Endothelial cell of umbilical vein (primary cell): Measurements from ENCODE around the gene FAM98B.

Experiments used
- CTCF ChIP-seq, 2 donors: IDR thresholded peaks; 1 replicate in 1 of 2; 2 replicates in 1 of 2; pipeline ENCODE4 v1.5.1; 2011; ENCODE audit warnings: low read length in 2 of 2, mild to moderate bottlenecking in 2 of 2, moderate library complexity in 2 of 2, control low read depth in 1 of 2, inconsistent platforms in 1 of 2, low read depth in 1 of 2; ENCODE audit not compliant: insufficient read depth in 1 of 2; ENCODE audit errors: extremely low read depth in 1 of 2
- EZH2 ChIP-seq: IDR thresholded peaks from 2 replicates; pipeline ENCODE4 v1.6.1; 2012; ENCODE audit warnings: borderline replicate concordance, low read depth, mild to moderate bottlenecking, moderate library complexity, low read length, inconsistent platforms; ENCODE audit not compliant: severe bottlenecking
- FOS ChIP-seq: IDR thresholded peaks from 2 replicates; pipeline ENCODE4 v1.6.1; 2011; ENCODE audit warnings: mild to moderate bottlenecking, low read length, moderate library complexity, borderline replicate concordance; ENCODE audit not compliant: insufficient read depth
- JUN ChIP-seq: IDR thresholded peaks from 2 replicates; pipeline ENCODE4 v1.6.1; 2011; ENCODE audit warnings: borderline replicate concordance, low read depth; ENCODE audit not compliant: insufficient read length, insufficient read depth
- POLR2A ChIP-seq: IDR thresholded peaks from 2 replicates; pipeline ENCODE4 v1.6.1; 2012; ENCODE audit warnings: low read depth, mild to moderate bottlenecking, control low read depth, low read length
- POLR2AphosphoS5 ChIP-seq: IDR thresholded peaks from 2 replicates; pipeline ENCODE4 v1.6.1; 2012; ENCODE audit warnings: low read depth, mild to moderate bottlenecking, control low read depth, low read length, moderate library complexity; ENCODE audit not compliant: insufficient read depth

- no peak for TF ChIP-seq POLR2A
- no peak for TF ChIP-seq CTCF (IDR thresholded peaks at IDR 0.05; ENCODE audit: extremely low read depth in 1 of 2, insufficient read depth in 1 of 2, low read depth in 1 of 2, low read length in 2 of 2)
- TF ChIP-seq POLR2AphosphoS5 = no peak
- no peak for TF ChIP-seq FOS
- no peak for TF ChIP-seq EZH2
- TF ChIP-seq JUN = no peak
These were observed 45.4 kb upstream of the FAM98B start for GRCh38 chr15:38408576-38408975.
